NCI-H187 (cell line): ENCODE data around the gene TP53BP1.

Experiments
- DNase-seq, 2 experiments: peaks; one replicate each; lab custom pipeline; 2025; lab: John Stamatoyannopoulos, UW

TP53BP1 gene

DNA sequence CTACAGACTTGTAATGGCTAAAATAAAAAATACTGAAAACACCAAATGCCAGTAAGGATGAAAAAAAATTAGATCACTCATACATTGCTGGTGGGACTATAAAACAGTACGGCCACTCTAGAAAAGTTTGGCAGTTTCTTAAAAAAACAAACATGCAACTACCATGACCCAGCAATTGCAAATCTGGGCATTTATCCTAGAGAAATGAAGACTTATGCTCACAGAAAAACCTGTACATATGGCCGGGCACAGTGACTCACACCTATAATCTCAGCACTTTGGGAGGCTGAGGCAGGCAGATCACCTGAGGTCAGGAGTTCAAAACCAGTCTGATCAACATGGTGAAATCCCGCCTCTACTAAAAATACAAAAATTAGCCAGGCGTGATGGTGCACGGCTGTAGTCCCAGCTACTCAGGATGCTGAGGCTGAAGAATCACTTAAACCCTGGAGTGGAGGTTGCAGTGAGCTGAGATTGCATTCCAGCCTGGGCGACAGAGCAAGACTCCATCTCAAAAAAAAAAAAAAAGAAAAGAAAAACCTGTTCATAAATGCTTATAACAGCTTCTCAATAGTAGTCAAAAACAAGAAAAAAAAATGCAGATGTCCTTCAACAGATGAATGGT, 5.6 kb downstream of the TP53BP1 start:
- no peak for DNase-seq

DNA sequence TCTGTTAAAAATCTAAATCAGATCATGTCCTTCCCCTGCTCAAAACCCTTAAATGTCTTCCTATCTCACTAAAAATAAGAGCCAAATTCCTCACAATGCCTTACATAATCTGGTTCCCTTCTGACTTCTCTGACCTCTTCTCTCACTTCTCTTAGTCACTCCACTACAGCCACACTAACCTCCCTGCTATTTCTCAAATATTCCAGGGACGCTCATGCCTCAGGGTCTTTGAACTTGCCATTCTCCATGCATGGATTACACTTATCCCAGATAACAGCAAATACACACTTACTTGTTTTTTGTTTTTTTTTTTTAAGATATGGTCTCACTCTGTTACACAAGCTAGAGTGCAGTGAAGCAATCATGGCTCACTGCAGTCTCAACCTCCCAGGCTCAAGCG, 8.5 kb downstream of the TP53BP1 start:
- DNase-seq: no peak

DNA sequence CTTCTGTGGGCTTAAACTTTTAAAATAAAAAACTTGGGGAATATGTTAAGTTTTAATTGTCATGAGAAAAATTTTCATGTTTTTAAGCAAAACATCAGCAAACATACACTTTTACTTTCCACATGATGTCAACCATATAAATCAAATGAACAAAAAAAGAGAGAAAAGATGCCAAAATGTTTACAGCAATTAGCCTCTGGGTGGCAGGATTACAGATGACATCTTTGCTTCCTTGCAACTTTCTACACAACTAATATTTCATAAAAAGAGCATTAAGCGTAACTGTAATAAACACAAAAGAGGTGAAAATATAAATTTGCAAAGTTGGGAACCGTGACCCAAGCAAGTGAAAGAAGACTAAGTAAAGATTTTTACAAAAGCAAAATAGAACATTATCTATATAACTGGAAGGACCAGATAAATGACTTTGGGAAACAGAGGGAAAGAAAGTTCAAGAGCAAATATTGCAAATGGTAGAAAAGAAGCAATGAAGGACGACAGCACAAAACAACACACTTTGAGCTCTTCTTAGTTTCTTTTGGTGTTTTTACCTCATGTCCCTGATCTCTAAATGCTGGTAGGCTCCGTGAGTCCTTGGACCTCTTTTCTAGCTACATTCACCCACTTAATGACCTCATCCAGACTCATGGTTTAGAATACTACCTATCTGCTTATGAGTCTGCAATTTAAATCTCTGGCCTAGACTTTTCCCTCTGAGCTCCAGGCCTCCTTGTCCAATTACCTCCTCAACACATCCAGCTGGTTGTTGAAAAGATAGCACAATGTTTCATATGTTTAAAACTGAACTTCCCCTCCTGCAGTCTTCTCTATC, 9.4 kb downstream of the TP53BP1 start:
- DNase-seq: no peak

DNA sequence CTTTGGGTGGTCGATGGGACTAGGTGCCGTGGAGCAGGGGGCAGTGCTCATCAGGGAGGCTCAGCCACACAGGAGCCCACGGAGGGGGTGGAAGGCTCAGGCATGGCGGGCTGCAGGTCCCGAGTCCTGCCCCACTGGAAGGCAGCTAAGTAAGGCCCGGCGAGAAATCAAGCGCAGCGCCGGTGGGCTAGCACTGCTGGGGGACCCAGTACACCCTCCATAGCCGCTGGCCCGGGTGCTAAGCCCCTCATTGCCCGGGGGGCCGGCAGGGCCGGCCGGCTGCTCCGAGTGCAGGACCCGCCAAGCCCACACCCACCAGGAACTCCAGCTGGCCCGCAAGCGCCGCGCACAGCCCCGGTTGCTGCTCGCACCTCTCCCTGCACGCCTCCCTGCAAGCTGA, 19.1 kb downstream of the TP53BP1 start:
- no peak for DNase-seq

DNA sequence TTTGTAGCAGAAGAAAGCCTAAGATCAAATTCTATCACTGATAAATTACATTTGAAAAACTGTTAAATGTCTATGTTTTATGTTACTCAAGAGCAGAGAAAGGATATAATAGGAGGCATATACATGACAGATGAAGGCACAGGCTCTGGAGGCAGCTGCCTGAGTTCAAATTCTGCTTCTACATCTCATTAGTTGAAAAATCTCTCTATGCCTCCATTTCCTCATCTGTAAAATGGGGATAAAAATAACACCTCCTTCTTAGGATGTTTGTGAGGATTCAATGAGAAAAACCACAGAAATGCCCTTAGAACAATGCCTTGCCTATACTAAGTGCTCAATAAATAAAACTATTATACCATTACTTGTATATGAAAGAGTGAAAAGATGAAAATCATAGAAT, 21.0 kb downstream of the TP53BP1 start:
- DNase-seq: no peak

DNA sequence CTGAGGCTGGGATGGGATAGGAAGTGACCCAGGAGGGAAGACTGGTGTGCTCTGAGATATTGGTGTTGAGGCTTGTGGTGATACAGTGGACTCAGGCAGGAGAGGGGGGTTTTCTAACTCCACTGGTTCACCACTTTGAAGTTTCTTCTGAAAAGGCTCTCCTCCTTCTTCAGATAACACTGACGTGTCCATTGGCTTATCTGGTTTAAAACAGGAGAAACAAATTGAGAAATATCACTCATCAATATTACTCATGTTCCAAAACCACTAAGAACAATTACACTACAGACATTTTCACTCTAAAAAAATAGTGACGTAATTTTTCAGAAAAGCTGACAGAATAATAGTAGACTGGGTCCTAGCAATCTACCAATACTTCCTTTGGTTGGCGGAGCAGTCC, 23.1 kb downstream of the TP53BP1 start:
- DNase-seq: no peak

DNA sequence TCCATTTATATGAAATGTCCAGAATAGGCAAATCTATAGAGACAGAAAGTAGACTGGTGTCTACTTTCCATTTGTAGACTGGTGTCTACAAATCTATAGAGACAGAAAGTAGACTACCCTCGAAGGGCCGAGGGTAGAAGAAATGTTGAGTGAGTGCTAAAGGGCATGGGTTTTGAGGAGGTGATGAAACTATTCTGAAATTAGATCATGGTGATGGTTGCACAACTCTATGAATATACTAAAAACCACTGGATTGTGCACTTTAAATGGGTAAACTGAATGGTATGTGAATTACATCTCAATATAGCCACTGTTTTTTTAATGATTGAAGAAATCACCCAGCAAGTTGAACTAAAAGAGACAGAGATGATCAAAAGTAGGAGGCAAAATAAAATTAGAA, 27.9 kb downstream of the TP53BP1 start:
- no peak for DNase-seq

DNA sequence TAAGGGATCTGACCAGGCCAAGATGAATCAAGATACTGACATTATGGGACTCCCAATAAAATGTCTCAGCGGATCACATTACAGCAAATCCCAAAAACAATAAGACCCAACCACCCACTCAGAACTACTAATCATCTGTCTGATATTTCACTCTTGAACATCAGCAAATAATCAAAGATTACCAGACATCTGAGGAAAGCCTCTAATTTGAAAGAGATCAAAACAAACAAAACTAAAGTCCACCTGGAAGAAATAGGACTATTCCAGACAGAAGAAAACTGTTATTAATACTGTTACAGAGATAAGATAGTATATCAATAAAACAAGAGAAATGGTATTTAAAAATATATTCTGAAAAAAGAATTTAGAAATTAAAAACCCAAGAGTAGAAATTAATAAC, 29.0 kb downstream of the TP53BP1 start:
- DNase-seq: no peak

DNA sequence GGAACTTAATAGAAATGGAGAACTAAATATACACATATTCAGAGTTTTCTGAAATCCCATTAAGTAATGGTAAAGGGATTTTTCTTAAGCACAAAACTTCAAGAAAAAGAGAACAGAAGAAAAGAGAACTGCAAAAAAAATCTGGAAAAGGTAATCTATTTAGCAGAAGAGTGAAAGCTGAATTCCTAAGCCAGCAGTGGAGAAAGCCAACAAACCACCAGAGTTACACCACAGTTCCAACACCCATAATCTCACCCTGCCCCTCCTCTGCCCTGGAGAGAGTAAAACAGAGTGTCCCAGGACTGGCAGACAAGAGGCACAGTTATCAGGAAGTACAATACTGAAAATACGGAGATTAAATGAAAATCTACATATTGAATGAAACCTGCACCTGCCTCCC, 29.4 kb downstream of the TP53BP1 start:
- DNase-seq: no peak

DNA sequence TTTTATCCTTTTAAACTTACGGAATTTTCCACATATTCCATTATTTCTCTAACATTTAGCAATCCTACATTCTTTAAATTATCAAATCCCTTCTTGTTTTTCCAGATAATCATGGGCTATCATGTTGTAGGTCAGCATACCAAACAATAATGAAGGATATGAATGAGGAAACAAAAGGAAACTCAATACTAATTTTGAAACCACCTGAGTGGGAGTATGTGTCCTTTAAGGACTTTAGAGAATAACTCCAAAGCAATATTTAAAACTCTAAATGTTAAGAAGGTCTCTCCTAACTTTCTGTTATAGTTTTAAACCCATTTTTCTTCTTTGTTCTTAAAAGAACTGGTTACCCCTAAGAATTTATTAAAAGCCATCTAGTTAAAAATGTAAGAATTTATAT, 43.0 kb downstream of the TP53BP1 start:
- no peak for DNase-seq

DNA sequence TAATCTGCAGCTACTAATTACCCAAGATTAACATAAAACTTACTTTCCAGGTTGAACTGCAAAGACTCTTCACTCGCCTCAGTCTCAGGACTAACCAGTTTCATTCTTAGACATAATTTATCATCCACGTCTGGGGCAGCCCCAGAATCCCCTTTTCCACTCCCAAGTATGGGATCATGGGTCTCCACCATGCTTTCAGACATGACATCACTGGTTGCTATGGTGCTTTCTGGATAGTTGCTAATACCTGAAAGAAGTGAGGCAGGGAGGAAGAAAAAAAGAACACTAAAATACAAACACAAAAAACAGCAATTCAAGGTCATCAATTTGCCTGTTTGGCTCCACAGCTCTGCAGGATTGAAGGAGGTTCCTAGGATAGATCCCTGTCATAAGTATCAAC, 46.6 kb downstream of the TP53BP1 start:
- no peak for DNase-seq

DNA sequence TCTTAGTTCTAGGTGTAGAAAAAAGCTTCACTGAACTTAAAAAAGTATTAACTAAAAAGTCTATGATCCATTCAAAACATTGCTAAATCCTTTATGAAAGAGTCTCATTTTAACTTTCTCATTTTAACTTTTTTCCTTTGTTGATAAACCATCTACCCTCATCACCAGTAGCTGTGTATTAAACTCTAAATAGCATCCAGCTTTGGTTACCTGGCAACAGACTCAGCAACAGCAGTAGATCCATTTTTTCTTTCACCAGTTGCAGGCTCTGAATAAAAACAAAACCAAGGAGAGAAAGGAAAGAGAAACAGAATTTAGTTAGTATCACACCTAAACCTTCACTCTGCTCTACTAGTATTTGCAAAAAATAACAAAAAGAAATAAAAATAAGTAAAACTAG, 51.6 kb downstream of the TP53BP1 start:
- no peak for DNase-seq

DNA sequence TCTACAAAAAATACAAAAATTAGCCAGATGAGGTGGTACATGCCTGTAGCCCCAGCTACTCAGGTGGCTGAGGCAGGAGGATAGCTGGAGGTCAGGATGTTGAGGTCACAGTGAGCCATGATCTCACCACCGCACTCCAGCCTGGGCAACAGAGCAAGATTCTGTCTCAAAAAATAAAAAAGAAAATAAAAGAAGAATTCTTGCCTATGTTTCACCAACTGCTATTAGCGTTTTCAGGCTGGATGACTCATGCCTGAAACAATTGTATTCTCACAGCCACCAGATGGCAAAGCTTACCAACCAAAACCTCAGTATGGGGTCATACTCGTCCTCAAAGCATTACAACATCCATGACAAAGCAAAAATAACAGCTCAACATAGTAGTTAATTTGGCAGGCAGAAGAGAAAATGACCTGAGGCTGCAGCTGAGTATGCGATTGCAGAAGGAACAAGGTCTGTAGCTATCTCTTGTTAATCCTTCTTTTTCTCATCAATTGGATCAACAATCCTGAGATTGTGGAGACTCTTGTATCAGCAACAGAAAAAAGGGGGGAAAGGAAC, 52.2 kb downstream of the TP53BP1 start:
- DNase-seq: no peak

DNA sequence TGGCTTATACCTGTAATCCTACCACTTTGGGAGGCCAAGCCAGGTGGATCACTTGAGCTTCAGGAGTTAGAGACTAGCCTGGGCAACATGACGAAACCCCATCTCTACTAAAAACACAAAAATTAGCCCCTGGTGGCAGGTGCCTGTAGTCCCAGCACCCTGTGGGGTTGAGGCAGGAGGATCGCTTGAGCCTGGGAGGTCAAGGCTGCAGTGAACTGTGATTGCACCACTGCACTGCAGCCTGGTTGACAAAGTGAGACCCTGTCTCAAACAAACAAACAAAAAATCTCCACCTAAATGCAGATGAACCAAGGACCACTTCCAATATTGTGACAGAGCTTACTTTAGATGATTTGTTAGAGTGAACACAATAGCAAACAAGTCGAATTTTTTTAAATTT, 53.7 kb downstream of the TP53BP1 start:
- DNase-seq: no peak

DNA sequence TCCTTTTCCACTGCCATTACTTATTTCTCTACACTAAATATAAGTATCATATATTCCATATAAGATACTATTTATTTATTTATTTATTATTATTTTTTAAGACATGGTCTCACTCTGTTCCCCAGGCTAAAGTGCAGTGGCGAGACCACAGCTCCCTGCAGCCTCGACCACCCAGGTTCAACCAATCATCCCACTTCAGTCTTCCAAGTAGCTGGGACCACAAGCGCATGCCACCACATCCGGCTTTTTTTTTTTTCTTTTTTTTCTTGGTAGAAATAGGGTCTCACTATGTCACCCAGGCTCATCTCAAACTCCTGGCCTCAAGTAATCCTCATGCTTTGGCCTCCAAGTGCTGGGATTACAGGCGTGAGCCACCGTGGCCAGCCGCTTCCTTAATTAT, 56.6 kb downstream of the TP53BP1 start:
- DNase-seq: no peak

DNA sequence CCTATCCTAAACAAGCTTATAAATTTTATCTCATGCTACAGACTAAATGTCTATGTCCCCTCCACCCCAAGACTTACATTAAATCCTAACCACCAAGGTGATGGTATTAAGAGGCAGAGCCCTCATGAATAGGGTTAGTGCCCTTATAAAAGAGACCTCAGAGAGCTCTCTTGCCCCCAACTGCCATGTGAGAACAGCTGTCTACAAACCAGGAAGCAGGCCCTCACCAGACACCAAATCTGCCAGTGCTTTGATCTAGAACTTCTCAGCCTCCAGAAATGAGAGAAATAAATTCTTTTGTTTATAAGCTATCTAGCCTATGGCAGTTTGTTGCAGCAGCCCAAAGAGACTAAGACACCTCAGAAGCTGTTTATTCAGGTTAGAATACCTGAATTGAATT, 58.5 kb downstream of the TP53BP1 start:
- no peak for DNase-seq

DNA sequence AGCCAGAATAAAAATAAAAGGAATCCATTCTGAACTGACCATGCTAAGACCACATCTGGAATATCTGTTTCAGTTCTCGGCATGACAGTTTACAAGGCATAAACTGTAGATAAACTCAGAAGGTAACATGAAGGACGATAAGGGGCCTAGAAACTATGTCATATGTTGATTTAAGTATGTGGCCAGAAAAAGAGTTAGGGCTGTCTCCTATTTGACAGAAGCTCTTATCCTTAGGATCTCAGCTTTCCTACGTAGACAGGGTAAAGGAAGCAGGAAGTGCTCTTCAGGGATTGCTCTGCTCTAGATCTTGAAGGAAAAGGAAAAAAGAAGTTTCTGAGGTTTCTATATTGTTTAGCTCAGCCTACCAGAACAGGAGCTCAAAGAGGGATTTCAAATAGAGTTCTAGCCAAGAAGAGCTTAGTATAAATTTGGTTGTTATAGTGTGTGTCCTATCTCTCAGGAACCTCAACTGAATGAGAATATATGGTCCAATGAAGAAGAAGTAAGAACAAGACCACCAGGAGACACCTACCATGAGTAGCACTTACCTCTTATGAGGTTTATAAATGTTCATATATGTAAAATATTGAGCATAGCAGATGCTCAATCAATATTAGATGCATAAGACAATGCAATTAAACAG, 59.2 kb downstream of the TP53BP1 start:
- DNase-seq: no peak

DNA sequence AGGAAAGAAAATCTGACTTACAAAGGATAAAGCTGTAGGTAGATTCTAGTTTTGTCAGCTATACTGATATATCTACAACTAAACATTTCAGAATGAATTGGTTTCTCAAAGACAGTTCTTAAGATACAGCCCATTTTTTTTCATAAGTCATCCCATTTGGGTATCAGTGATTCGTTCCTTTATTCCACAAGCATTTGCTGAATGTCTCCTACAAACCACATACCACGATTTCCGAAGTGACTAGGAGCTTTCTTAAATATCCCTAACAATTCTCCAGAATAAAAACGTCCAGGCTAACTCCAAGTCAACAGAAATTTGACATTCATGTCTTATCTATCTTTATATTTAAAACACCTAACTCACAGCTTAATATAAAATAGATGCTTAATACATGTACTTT, 59.8 kb downstream of the TP53BP1 start:
- no peak for DNase-seq

DNA sequence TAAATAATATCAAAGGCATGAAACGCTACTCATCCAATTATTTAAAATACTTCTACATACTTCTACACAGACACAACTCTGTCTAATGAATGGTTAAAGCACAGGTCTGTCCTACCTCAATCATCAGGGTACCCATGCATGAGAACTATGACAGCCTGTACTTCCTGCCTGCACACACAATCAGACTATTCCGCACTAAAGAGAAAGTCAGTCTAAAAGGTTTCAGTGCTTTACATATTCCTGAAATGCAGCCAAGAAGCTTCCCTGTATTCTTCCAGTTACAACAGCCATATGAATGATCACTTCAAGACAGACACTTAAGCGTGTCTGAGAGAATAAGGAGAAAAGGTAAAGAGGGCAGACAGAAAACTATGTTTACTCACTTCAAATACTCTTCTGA, 63.3 kb downstream of the TP53BP1 start:
- no peak for DNase-seq

DNA sequence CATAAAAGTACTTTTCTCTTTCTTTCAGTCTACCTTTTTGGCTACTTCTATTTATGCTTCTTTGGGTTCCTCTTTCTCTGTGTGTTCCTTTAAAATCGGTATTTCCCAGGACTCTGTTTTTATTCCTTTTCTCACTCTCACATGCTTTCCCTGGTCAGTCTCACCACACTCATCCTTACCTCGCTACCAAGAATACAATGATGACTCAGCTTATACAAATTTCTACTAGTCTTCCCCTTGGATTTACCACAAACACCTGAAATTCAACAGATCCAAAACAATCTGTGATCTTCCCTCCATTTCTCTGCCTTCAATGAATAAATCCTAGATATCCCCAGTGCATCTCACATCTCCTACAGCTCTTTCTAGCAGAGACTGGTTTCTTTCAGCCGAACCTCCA, 69.2 kb downstream of the TP53BP1 start:
- no peak for DNase-seq

DNA sequence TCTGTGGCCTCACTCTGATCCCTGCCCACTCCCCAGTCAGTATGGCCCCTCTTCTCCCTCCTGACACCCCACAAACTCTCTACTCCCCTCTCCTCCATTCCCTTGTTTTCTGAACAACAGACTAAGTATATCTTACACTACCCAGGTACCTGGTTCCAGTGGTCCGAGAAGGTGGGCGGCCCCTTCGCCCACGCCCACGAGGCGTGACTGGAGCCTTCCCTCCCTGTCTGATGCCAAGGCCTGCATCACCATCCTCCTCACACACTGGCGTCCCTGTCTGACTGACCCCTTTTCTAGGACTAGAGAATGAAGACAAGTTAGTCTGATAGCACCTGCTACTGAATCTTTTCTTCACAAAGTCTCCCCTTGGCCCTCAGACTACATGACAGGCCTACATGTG, 72.1 kb downstream of the TP53BP1 start:
- no peak for DNase-seq

DNA sequence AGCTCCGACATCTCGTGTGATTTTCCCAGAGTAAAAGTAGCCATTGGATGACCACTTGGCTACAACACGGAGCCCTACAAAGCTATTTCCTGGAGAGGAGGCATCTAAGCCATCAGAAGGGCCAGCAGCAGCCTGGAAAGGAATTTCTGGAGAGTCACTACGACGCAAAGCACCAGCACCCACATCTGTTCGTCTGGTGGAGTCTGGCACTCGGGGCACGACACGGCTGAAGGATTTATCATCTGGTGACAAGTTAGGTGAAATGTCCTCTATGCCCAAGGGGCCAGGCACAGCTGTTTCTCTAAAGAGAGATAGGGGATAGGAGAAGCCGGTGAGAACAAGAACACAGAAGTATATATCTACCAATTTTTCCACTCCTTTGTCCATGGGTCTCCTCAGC, 72.5 kb downstream of the TP53BP1 start:
- no peak for DNase-seq

DNA sequence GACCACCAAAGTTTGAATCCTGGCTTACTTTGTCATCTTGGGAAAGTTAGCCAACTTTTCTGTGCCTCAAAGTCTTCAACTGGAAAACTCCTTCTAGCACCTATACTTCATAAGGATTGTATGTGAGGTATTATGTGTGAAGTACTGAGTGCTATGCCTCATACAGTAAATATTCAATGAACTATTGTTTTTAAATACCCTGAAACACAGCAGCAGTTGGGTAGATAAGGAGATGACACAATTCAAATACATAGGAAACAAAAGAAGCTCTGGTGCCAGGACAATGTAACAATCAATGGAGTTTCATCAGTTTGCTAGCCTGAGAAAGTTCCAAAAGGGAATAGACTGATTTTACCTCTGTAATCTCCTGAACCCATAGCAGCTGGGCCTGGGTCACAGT, 78.8 kb downstream of the TP53BP1 start:
- no peak for DNase-seq
